Stomach (tissue), 4 donors: Measurements from ENCODE around the gene PACC1.

ENCODE experiments used
- CTCF ChIP-seq, 7 experiments: fragments of 450-650 bp in 4 of 7; fragments of 200-600 bp in 3 of 7; sonication (generic) in 3 of 7; IDR thresholded peaks; one replicate each; pipeline ENCODE4 v1.5.1; 2016 to 2019; ENCODE audit warnings: antibody characterized with exemption in 7 of 7, control low read depth in 2 of 7, mild to moderate bottlenecking in 1 of 7
- EP300 ChIP-seq: sonication (generic); formaldehyde crosslinking; IDR thresholded peaks from one replicate; pipeline ENCODE4 v1.6.1; 2017; ENCODE audit warnings: antibody characterized with exemption
- POLR2AphosphoS5 ChIP-seq, 3 donors: sonication (generic); formaldehyde crosslinking; IDR thresholded peaks; one replicate each; pipeline ENCODE4 v1.6.1; 2016; ENCODE audit warnings: antibody characterized with exemption in 3 of 3

GRCh38 chr1:212446333-212446732 is 31.6 kb upstream of the PACC1 start:
- TF ChIP-seq CTCF (IDR thresholded peaks at IDR 0.05) (no peak), EP300 (no peak), POLR2AphosphoS5 (IDR thresholded peaks at IDR 0.05) (no peak)
